PC-9 (cell line): ENCODE results near the gene DGKZ. TPM values are rescaled to one million over a fixed set of nuclear protein-coding genes. Genes with fewer than 3 reads are reported as not detected.

Source experiments
- BruUV-seq: library from RNA; stranded (reverse); fragments of 400-500 nt; replicated peaks from 2 replicates; lab custom pipeline; 2021; lab: Mats Ljungman, UMichigan
- CTCF ChIA-PET: fragments of 300-600 bp; sonication (Branson Sonifier 250); formaldehyde crosslinking; loops from one replicate; lab custom pipeline; 2022; ENCODE audit warnings: antibody characterized with exemption; lab: Charles Lee
- POLR2A ChIA-PET: fragments of 300-600 bp; sonication (Branson Sonifier 250); formaldehyde crosslinking; loops from one replicate; lab custom pipeline; 2022; ENCODE audit warnings: antibody characterized with exemption; ENCODE audit not compliant: unreplicated experiment; lab: Charles Lee
- DNase-seq, 2 experiments: peaks; one replicate each; pipeline versions ENCODE4 v3.0.0 to v3.0.0-alpha.2; 2015 to 2022; ENCODE audit warnings: mixed read lengths in 1 of 2
- H2AFZ ChIP-seq: fragments of 200-600 bp; sonication (generic); 2 replicates; pipeline ENCODE4 v1.8.1; 2017; ENCODE audit warnings: antibody characterized with exemption
- H3F3A ChIP-seq: fragments of 200-600 bp; sonication (generic); 2 replicates; pipeline ENCODE4 v1.8.1; 2017; ENCODE audit warnings: antibody characterized with exemption, mild to moderate bottlenecking, low read depth; ENCODE audit not compliant: insufficient read depth
- H3K27ac ChIP-seq: fragments of 200-600 bp; sonication (generic); 2 replicates; pipeline ENCODE4 v1.6.1; 2016; ENCODE audit warnings: mixed run types
- H3K27me3 ChIP-seq: fragments of 200-600 bp; sonication (generic); 2 replicates; pipeline ENCODE4 v1.6.1; 2016; ENCODE audit warnings: low read depth, mixed run types; ENCODE audit not compliant: insufficient read depth
- H3K36me3 ChIP-seq: fragments of 200-600 bp; sonication (generic); 2 replicates; pipeline ENCODE4 v1.6.1; 2016; ENCODE audit warnings: low read depth, mixed run types
- H3K4me1 ChIP-seq: fragments of 200-600 bp; sonication (generic); replicated peaks from 2 replicates; pipeline ENCODE4 v1.6.1; 2016; ENCODE audit warnings: mixed run types; ENCODE audit not compliant: insufficient read depth
- H3K4me2 ChIP-seq: fragments of 200-600 bp; sonication (generic); 2 replicates; pipeline ENCODE4 v1.6.1; 2017; ENCODE audit warnings: mixed run types
- H3K4me3 ChIP-seq: fragments of 200-600 bp; sonication (generic); 2 replicates; pipeline ENCODE4 v1.6.1; 2016; ENCODE audit warnings: mixed run types
- H3K79me2 ChIP-seq: fragments of 200-600 bp; sonication (generic); 2 replicates; pipeline ENCODE4 v1.6.1; 2017; ENCODE audit warnings: low read depth, mixed run types
- H3K9me2 ChIP-seq: fragments of 200-600 bp; sonication (generic); 2 replicates; pipeline ENCODE4 v1.8.1; 2017; ENCODE audit warnings: mild to moderate bottlenecking; ENCODE audit not compliant: insufficient read depth
- H3K9me3 ChIP-seq: fragments of 200-600 bp; sonication (generic); 2 replicates; pipeline ENCODE4 v1.8.1; 2016; ENCODE audit warnings: low read depth; ENCODE audit not compliant: insufficient read depth
- H4K20me1 ChIP-seq: fragments of 200-600 bp; sonication (generic); 2 replicates; pipeline ENCODE4 v1.8.1; 2017; ENCODE audit not compliant: insufficient read depth
- CTCF ChIP-seq: fragments of 200-600 bp; sonication (generic); conservative IDR thresholded peaks from 2 replicates; pipeline ENCODE4 v1.6.1; 2017; ENCODE audit warnings: mixed run types, antibody characterized with exemption, mild to moderate bottlenecking, moderate library complexity
- EZH2 ChIP-seq: fragments of 200-600 bp; sonication (generic); IDR thresholded peaks from 2 replicates; pipeline ENCODE4 v1.8.0; 2017; ENCODE audit warnings: antibody characterized with exemption, low read depth
- intact Hi-C: fragments of 100-400 bp; cut with micrococcal nuclease; formaldehyde crosslinking; loops from one replicate; pipeline ENCODE4 v1.10.0; 2022; ENCODE audit not compliant: unreplicated experiment
- total RNA-seq: library from RNA; stranded (reverse); gene quantifications from 2 replicates; pipeline ENCODE4 v1.2.3, GENCODE V29; 2021

The DGKZ gene
- total RNA-seq, 1 experiment from 2014 or later, result 49.3 TPM

GRCh38 chr11:46307369-46307768, 39.9 kb upstream of the DGKZ start:
- no peak overlapping the region for H3K4me3 ChIP-seq
- CTCF ChIA-PET, result interaction anchor here (0.5 to 1.6 kb wide), 3 partner anchors 64 to 148 kb away, joined by 3 to 6 read pairs (median 6); no protein-coding TSS in a partner anchor
- no peaks in the 10 kb centered on the region for H4K20me1 ChIP-seq
- H3K4me1 ChIP-seq, result peaks cover 31% of the 10 kb centered on the region
- H3K27ac ChIP-seq, result no peak overlapping the region
- intact Hi-C loops, result no loop called here
- H2AFZ ChIP-seq, result no peak overlapping the region
- peaks cover 19% of the 10 kb centered on the region; the same call in 1 of the 2 replicates for H3F3A ChIP-seq
- H3K4me2 ChIP-seq, result no peak overlapping the region
- no peaks in the 10 kb centered on the region for H3K79me2 ChIP-seq
- H3K36me3 ChIP-seq, result no peaks in the 10 kb centered on the region
- no TSS peak for BruUV-seq
- no peak for TF ChIP-seq CTCF
- TF ChIP-seq EZH2, result no peak
- no peaks in the 10 kb centered on the region for H3K27me3 ChIP-seq
- H3K9me3 ChIP-seq, result no peaks in the 10 kb centered on the region
- POLR2A ChIA-PET, result no interaction called here
- no peaks in the 10 kb centered on the region for H3K9me2 ChIP-seq
- DNase-seq, result no peak

GRCh38 chr11:46307785-46308341, 39.4 kb upstream of the DGKZ start:
- no peak overlapping the region for H2AFZ ChIP-seq
- H3F3A ChIP-seq, result peaks cover 19% of the 10 kb centered on the region; the same call in 1 of the 2 replicates
- no peak overlapping the region for H3K27ac ChIP-seq
- CTCF ChIA-PET, result interaction anchor here (0.7 to 2.5 kb wide), 5 partner anchors 59 to 69 kb away, joined by 3 to 21 read pairs (median 6); no protein-coding TSS in a partner anchor
- no TSS peak for BruUV-seq
- H4K20me1 ChIP-seq, result no peaks in the 10 kb centered on the region
- no peaks in the 10 kb centered on the region for H3K79me2 ChIP-seq
- H3K9me2 ChIP-seq, result no peaks in the 10 kb centered on the region
- H3K9me3 ChIP-seq, result no peaks in the 10 kb centered on the region
- POLR2A ChIA-PET, result no interaction called here
- intact Hi-C loops, result loop anchor here (1.0 kb wide), 4 partner anchors 61 to 343 kb away; no protein-coding TSS in a partner anchor
- no peak overlapping the region for H3K4me3 ChIP-seq
- H3K4me2 ChIP-seq, result no peak overlapping the region
- H3K4me1 ChIP-seq, result peaks cover 31% of the 10 kb centered on the region
- DNase-seq, result no peak
- no peaks in the 10 kb centered on the region for H3K27me3 ChIP-seq
- H3K36me3 ChIP-seq, result no peaks in the 10 kb centered on the region
- no peak for TF ChIP-seq CTCF
- TF ChIP-seq EZH2, result no peak

- Histone ChIP-seq H4K20me1 (no peaks in the 10 kb centered on the region), H3K9me3 (no peaks in the 10 kb centered on the region), H3K36me3 (no peaks in the 10 kb centered on the region), H3K27ac (no peak overlapping the region), H3K4me2 (peak overlapping the region; percentile 22; the same call in 1 of the 2 replicates), H2AFZ (no peak overlapping the region), H3K27me3 (no peaks in the 10 kb centered on the region), H3K4me3 (no peak overlapping the region), H3K4me1 (peaks cover 31% of the 10 kb centered on the region), H3K9me2 (no peaks in the 10 kb centered on the region), H3K79me2 (no peaks in the 10 kb centered on the region), H3F3A (peaks cover 20% of the 10 kb centered on the region; the same call in 1 of the 2 replicates)
- DNase-seq, result peak; percentile 54 to 74
- ChIA-PET POLR2A (interaction anchor here (0.7 to 0.9 kb wide), 2 partner anchors 13 to 343 kb away, joined by 3 to 5 read pairs; no protein-coding TSS in a partner anchor), CTCF (interaction anchor here (0.5 to 2.5 kb wide), 9 partner anchors 8 to 117 kb away, joined by 3 to 21 read pairs (median 4); no protein-coding TSS in a partner anchor)
- no TSS peak for BruUV-seq
- peak; percentile 99 for TF ChIP-seq CTCF
- TF ChIP-seq EZH2, result no peak
- intact Hi-C loops, result loop anchor here (1.0 kb wide), 4 partner anchors 62 to 344 kb away; no protein-coding TSS in a partner anchor
These were observed 38.4 kb upstream of the DGKZ start for GRCh38 chr11:46308631-46309419.
